Spleen (tissue), 7 donors: ENCODE data around the gene COL2A1.

ENCODE experiments used
- CTCF ChIP-seq, 11 experiments: fragments of 200-600 bp in 7 of 11; fragments of 450-650 bp in 4 of 11; sonication (generic) in 4 of 11; IDR thresholded peaks in 8 of 11; conservative IDR thresholded peaks in 3 of 11; 1 replicate in 7 of 11; 2 replicates in 4 of 11; pipeline versions ENCODE4 v1.4.0 to v1.8.0; 2016 to 2021; ENCODE audit warnings: antibody characterized with exemption in 11 of 11, inconsistent platforms in 4 of 11, mild to moderate bottlenecking in 1 of 11
- POLR2A ChIP-seq, 3 donors: fragments of 450-650 bp; IDR thresholded peaks; one replicate each; pipeline ENCODE4 v1.5.1; 2017; ENCODE audit warnings: antibody characterized with exemption in 3 of 3, mild to moderate bottlenecking in 1 of 3
- donor health status: DM: no; HTN: no; CAD: no; lungs with moderate emphysema.
- donor health status: DM: no; HTN: no; CAD: no.
- donor health status: DM: no; HTN: no; CAD: no.

GRCh38 chr12:48002773-48003218 is 1.5 kb downstream of the COL2A1 start:
- no peak for TF ChIP-seq POLR2A (IDR thresholded peaks at IDR 0.05)
- no peak for TF ChIP-seq CTCF (IDR thresholded peaks at IDR 0.05 in 8 of 11, conservative IDR thresholded peaks at IDR 0.05 in 3 of 11)
